Endodermal cell (in vitro differentiated cells): ENCODE measurements around the gene AFF2. TPM values are rescaled to one million over a fixed set of nuclear protein-coding genes. Genes with fewer than 3 reads are reported as not detected.
A peak's percentile ranks its signal among the peaks of the same experiment; 100 is the strongest.

ENCODE experiments used
- DNase-seq: peaks from one replicate; pipeline ENCODE4 v3.0.0-alpha.2; 2017
- H3K27ac ChIP-seq: 2 replicates; pipeline ENCODE4 v1.5.1; 2013; ENCODE audit warnings: mild to moderate bottlenecking, low read depth, low read length, moderate library complexity
- H3K27me3 ChIP-seq: 2 replicates; pipeline ENCODE4 v1.6.1; 2013; ENCODE audit warnings: mild to moderate bottlenecking, low read length, moderate library complexity; ENCODE audit not compliant: insufficient read depth, control insufficient read depth, poor library complexity, severe bottlenecking
- H3K36me3 ChIP-seq: 2 replicates; pipeline ENCODE4 v1.7.0; 2013; ENCODE audit warnings: mild to moderate bottlenecking, low read length, moderate library complexity; ENCODE audit not compliant: control insufficient read depth, insufficient read depth
- H3K4me1 ChIP-seq: one replicate; pipeline ENCODE4 v1.7.0; 2013; ENCODE audit warnings: low read length; ENCODE audit not compliant: control insufficient read depth, insufficient read depth
- H3K4me3 ChIP-seq: 2 replicates; pipeline ENCODE4 v1.5.1; 2013; ENCODE audit warnings: mild to moderate bottlenecking, low read length, moderate library complexity
- H3K9ac ChIP-seq: 2 replicates; pipeline ENCODE4 v1.6.1; 2013; ENCODE audit warnings: mild to moderate bottlenecking, low read length, moderate library complexity; ENCODE audit not compliant: poor library complexity, severe bottlenecking; ENCODE audit errors: extremely low read depth
- H3K9me3 ChIP-seq: 2 replicates; pipeline ENCODE4 v1.6.1; 2013; ENCODE audit warnings: mild to moderate bottlenecking, low read length, moderate library complexity; ENCODE audit not compliant: control insufficient read depth
- H3K27ac Mint-ChIP-seq: 2 replicates; pipeline ENCODE4 v1.8.0; 2020; ENCODE audit warnings: mixed read lengths
- H3K27me3 Mint-ChIP-seq: 2 replicates; pipeline ENCODE4 v1.8.0; 2021; ENCODE audit warnings: mild to moderate bottlenecking, mixed read lengths; ENCODE audit not compliant: insufficient read depth
- H3K36me3 Mint-ChIP-seq: 2 replicates; pipeline ENCODE4 v1.8.0; 2020; ENCODE audit warnings: low read depth, mixed read lengths
- H3K4me1 Mint-ChIP-seq: 2 replicates; pipeline ENCODE4 v1.8.0; 2020; ENCODE audit warnings: mixed read lengths
- H3K4me3 Mint-ChIP-seq: 2 replicates; pipeline ENCODE4 v1.8.0; 2020; ENCODE audit warnings: mild to moderate bottlenecking, moderate library complexity, mixed read lengths
- H3K9me3 Mint-ChIP-seq: 2 replicates; pipeline ENCODE4 v1.8.0; 2020; ENCODE audit warnings: mild to moderate bottlenecking, mixed read lengths
- WGBS, 2 experiments: methylation state at CpG; one replicate each; pipeline versions ENCODE4 v1.1.5 to v1.1.7; 2013; ENCODE audit warnings: missing lambda C conversion rate in 2 of 2, mixed read lengths in 1 of 2; ENCODE audit not compliant: insufficient coverage in 1 of 2, insufficient read length in 1 of 2; 5-methylcytosine and 5-hydroxymethylcytosine counted together
- total RNA-seq, 2 donors: library from RNA; stranded (reverse); fragmentation: NEBNext Ultra II Directional in 1 of 2; extraction: Animal tissue kit (Norgen Biotek cat#: 25700) in 1 of 2; gene quantifications; 2 replicates in 1 of 2; 3 replicates in 1 of 2; pipeline ENCODE4 v1.2.1, GENCODE V29; 2021
- TF ChIP-seq, protein P1 (sequence below): fragments of 200-600 bp; sonication (generic); conservative IDR thresholded peaks from 2 replicates; pipeline ENCODE4 v1.5.0; 2021; ENCODE audit warnings: antibody characterized with exemption, mild to moderate bottlenecking

The AFF2 gene
- total RNA-seq, 2 donors from 2014 or later = 3.7 to 5.6 TPM

DNA sequence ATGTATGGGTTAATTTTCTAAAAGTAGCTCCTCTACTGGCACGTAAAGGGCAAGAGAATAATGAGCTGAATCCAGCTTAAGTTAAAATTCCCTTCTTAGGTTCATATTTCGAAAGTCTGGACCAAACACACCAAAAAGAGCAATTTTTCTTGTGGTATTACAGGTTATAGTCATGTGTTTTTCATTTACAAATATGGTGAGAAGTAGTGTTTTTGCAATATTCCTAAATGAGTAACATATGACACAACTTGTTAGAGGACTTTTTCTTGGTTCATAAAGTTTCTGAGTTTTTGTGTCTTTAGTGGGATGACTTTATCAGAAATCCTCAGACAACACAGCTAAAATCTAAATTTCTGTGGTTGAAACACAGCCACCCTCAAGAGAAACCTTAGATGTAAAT lies 172.1 kb downstream of the AFF2 start:
- H3K9me3 ChIP-seq = peaks cover 4% of the 10 kb centered on the region
- DNase-seq = no peak
- no peak overlapping the region for H3K27ac ChIP-seq
- Mint-ChIP-seq H3K36me3 (peaks cover 4% of the 10 kb centered on the region), H3K27me3 (no peaks in the 10 kb centered on the region), H3K4me3 (no peak overlapping the region), H3K9me3 (peaks cover 73% of the 10 kb centered on the region), H3K4me1 (no peaks in the 10 kb centered on the region), H3K27ac (no peak overlapping the region)
- H3K4me1 ChIP-seq = no peaks in the 10 kb centered on the region
- H3K4me3 ChIP-seq = no peak overlapping the region
- H3K27me3 ChIP-seq = no peaks in the 10 kb centered on the region
- WGBS, 2 experiments = 91% methylated on average over 2 of the region's 2 CpGs; no CpG with 5 or more reads in 1 of the 2 experiments
- TF ChIP-seq, protein P1, sequence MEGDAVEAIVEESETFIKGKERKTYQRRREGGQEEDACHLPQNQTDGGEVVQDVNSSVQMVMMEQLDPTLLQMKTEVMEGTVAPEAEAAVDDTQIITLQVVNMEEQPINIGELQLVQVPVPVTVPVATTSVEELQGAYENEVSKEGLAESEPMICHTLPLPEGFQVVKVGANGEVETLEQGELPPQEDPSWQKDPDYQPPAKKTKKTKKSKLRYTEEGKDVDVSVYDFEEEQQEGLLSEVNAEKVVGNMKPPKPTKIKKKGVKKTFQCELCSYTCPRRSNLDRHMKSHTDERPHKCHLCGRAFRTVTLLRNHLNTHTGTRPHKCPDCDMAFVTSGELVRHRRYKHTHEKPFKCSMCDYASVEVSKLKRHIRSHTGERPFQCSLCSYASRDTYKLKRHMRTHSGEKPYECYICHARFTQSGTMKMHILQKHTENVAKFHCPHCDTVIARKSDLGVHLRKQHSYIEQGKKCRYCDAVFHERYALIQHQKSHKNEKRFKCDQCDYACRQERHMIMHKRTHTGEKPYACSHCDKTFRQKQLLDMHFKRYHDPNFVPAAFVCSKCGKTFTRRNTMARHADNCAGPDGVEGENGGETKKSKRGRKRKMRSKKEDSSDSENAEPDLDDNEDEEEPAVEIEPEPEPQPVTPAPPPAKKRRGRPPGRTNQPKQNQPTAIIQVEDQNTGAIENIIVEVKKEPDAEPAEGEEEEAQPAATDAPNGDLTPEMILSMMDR = no peak
- H3K36me3 ChIP-seq = no peaks in the 10 kb centered on the region
- H3K9ac ChIP-seq = no peak overlapping the region

DNA sequence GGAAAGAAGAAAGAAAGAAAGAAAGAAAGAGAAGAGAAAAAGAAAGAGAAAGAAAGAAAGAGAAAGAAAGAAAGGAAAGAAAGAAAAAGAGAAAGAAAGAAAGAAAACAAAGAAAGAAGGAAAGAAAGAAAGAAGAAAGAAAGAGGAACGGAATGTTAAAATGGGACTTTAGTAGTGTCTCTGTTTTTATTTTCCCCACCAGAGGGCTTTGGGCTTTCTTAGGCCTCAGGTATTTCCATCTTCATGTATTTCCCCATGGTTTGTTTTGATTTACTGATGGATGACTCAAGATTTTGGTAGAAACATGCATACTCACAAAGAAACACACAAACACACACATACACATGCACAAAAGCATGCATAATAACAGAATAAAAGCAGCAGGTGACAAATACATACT lies 181.2 kb downstream of the AFF2 start:
- no peak for DNase-seq

DNA sequence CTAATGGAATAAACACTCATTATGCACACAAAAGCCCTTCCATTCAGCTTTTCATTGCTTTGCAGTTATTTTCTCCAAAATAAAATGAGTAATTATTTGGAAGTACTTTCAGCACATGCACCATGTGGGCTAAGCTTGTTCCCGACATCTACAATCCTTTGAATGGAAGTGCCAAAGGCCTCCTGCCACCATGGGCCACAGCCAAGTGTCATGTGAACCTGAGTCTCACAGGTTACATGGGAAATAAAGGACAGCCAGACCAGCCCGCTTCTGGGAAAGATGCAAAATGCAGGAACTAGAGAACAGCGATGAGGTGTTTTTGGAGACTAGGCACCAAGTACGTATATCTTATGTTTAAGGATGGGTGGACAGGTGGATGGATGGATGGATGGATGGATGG lies 181.8 kb downstream of the AFF2 start:
- Mint-ChIP-seq H3K27me3 (no peaks in the 10 kb centered on the region), H3K4me3 (no peak overlapping the region), H3K27ac (no peak overlapping the region), H3K4me1 (no peaks in the 10 kb centered on the region), H3K9me3 (peaks cover 16% of the 10 kb centered on the region), H3K36me3 (no peaks in the 10 kb centered on the region)
- WGBS, 2 experiments = 88 to 94% methylated on average over 1 to 4 of the region's 4 CpGs
- no peaks in the 10 kb centered on the region for H3K36me3 ChIP-seq
- no peaks in the 10 kb centered on the region for H3K9me3 ChIP-seq
- H3K9ac ChIP-seq = no peak overlapping the region
- H3K27ac ChIP-seq = no peak overlapping the region
- no peaks in the 10 kb centered on the region for H3K4me1 ChIP-seq
- TF ChIP-seq, protein P1 = no peak
- DNase-seq = no peak
- H3K4me3 ChIP-seq = no peak overlapping the region
- H3K27me3 ChIP-seq = no peaks in the 10 kb centered on the region

More for the DNA sequence above, 181.2 kb downstream of the AFF2 start:
- no peaks in the 10 kb centered on the region for H3K4me1 Mint-ChIP-seq
- no peaks in the 10 kb centered on the region for H3K36me3 Mint-ChIP-seq
- WGBS, 2 experiments = 78% methylated on average over 1 of the region's 1 CpG; no CpG with 5 or more reads in 1 of the 2 experiments
- TF ChIP-seq, protein P1 = peak; percentile 48
- Histone ChIP-seq H3K4me3 (no peak overlapping the region), H3K27me3 (no peaks in the 10 kb centered on the region), H3K9me3 (no peaks in the 10 kb centered on the region), H3K27ac (no peak overlapping the region), H3K4me1 (no peaks in the 10 kb centered on the region), H3K36me3 (no peaks in the 10 kb centered on the region), H3K9ac (no peak overlapping the region)
- no peak overlapping the region for H3K4me3 Mint-ChIP-seq
- H3K27me3 Mint-ChIP-seq = no peaks in the 10 kb centered on the region
- H3K9me3 Mint-ChIP-seq = peaks cover 18% of the 10 kb centered on the region
- no peak overlapping the region for H3K27ac Mint-ChIP-seq
